IPS-11a (cell line): ENCODE measurements around the gene ZFPM1.

Source experiments
- H3K4me3 ChIP-seq: one replicate; pipeline ENCODE4 v1.5.1; 2013; ENCODE audit warnings: low read depth, low read length, control low read depth

Gene ZFPM1

GRCh38 chr16:88585927-88586581, 133.0 kb downstream of the ZFPM1 start:
- no peak overlapping the region for H3K4me3 ChIP-seq
